HG03575 (cell line): Measurements from ENCODE around the gene ASB17.
"Not testable (repeated sequence)": the region's sequence is repeated elsewhere in the genome, so short reads cannot be mapped to it uniquely, and the experiment has no call there.

ENCODE experiments used
- ATAC-seq: cut with Tn5 transposase; IDR thresholded peaks from one replicate; pipeline ENCODE4 v1.9.1; 2021; ENCODE audit not compliant: unreplicated experiment, insufficient number of reproducible peaks, low FRiP score; ENCODE audit errors: extremely low read depth

ASB17 gene

GRCh38 chr1:75932304-75932703, at the start of gene ASB17:
ASB17 (minus strand) TSS chr1:75932404; CDS start chr1:75932291, 113 bp downstream.
- ATAC-seq: no peak

GRCh38 chr1:75980972-75981897, 49.0 kb upstream of the ASB17 start:
- peak; percentile 33 for ATAC-seq

- ATAC-seq: no peak
Observed at GRCh38 chr1:75970631-75971030, 38.4 kb upstream of the ASB17 start.

- no peak for ATAC-seq
Observed at GRCh38 chr1:75969550-75969949, 37.3 kb upstream of the ASB17 start.

GRCh38 chr1:75967719-75968118, 35.5 kb upstream of the ASB17 start:
- no peak for ATAC-seq

- no peak for ATAC-seq
Observed at GRCh38 chr1:75964760-75965408, 32.7 kb upstream of the ASB17 start.

GRCh38 chr1:75964110-75964759, 32.0 kb upstream of the ASB17 start:
- not testable (repeated sequence) for ATAC-seq

GRCh38 chr1:75954586-75954985, 22.4 kb upstream of the ASB17 start:
- ATAC-seq: no peak

- no peak for ATAC-seq
Observed at GRCh38 chr1:75953461-75953860, 21.3 kb upstream of the ASB17 start.

- ATAC-seq: no peak
Observed at GRCh38 chr1:75952016-75952415, 19.8 kb upstream of the ASB17 start.

- ATAC-seq: no peak
Observed at GRCh38 chr1:75950176-75950575, 18.0 kb upstream of the ASB17 start.

- ATAC-seq: not testable (repeated sequence)
Observed at GRCh38 chr1:75943037-75943436, 10.8 kb upstream of the ASB17 start.

- ATAC-seq: no peak
Observed at GRCh38 chr1:75937034-75937433, 4.8 kb upstream of the ASB17 start.

GRCh38 chr1:75922698-75923097, 9.5 kb downstream of the ASB17 start:
- no peak for ATAC-seq

- ATAC-seq: no peak
Observed at GRCh38 chr1:75916834-75917233, 15.4 kb downstream of the ASB17 start.

GRCh38 chr1:75908717-75909152, 23.5 kb downstream of the ASB17 start:
- no peak for ATAC-seq

GRCh38 chr1:75901371-75901770, 30.8 kb downstream of the ASB17 start:
- ATAC-seq: no peak

- no peak for ATAC-seq
Observed at GRCh38 chr1:75884437-75884836, 47.8 kb downstream of the ASB17 start.

GRCh38 chr1:75879985-75880384, 52.2 kb downstream of the ASB17 start:
- ATAC-seq: no peak

GRCh38 chr1:75870951-75871350, 61.3 kb downstream of the ASB17 start:
- no peak for ATAC-seq
